Measurements from ENCODE around the gene KLK6.
A peak's percentile ranks its signal among the peaks of the same experiment; 100 is the strongest.
"Not testable (repeated sequence)": the region's sequence is repeated elsewhere in the genome, so short reads cannot be mapped to it uniquely, and the experiment has no call there.

The KLK6 gene

DNA sequence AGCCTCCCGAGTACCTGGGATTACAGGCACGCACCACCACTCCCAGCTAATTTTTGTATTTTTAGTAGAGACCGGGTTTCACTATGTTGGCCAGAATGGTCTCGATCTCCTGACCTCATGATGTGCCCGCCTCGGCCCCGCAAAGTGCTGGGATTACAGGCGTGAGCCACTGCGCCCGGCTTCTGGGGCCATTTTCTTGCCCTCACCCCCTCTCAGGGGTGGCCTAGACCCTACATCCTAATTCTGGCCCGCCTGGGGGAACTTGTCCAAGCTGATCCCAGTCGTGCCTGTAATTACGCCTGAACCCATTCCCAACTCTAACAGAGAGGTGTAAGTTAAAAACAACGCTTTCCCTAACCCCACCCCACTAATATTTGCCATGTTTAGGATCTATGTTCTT, 15.0 kb upstream of the KLK6 start:
- not testable (repeated sequence) for DNase-seq

DNA sequence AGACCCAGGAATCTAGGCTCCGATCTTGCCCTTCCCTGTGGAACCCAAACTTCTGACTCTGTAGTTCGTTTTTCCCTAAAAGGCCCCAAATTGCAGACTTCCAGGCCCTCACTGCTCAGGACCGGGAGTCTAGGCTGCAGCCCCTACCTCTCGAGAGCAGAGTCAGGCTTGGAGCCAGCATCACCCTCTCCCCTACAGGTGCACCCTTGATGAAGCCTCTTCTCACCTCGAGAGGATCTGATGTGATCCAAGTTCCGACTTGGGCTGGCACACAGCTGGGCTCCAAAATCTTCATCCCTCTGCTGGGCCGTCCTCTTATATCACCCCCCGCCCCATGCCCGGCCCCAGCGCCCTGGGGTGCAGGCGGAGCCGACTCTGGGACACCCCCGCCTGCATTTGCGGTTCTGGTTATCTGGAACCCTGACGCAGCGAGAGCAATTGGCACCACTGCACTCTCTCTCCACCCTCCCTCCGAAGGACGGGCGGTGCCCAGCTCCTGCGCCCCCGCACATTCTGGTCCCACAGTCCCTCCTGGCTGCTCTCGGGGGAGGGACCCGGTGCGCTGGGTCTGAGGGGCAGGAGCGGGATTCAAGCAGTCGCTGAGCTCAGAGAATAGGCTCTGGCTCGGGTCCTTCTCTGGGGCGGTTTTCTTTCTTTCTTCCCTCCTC, 14.4 kb upstream of the KLK6 start, which contains the start of gene KLK7:
KLK7 (minus strand) TSS at position 293 of the 668 bp plus-strand sequence. CDS start 1,518 bp downstream, outside the sequence.
- DNase-seq: peak; percentile 30

DNA sequence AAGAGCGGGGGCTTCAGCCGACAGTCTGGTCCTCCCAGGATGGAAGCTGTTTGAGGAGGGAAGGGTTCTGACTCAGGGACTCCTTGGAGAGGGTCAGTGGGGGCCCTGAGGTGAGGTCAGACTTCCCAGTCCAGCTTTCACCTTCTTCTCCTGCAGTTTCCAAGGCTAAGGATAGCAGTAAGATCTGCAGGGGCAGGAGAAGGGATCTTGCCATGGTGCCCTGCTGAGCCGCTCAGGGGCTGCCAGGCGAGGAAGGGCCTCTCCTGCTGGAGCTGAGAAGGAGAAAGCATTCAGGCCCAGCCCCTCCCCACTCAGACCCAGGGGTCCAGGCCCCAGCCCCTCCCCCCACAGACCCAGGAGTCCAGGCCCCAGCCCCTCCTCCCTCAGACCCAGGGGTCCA, 12.8 kb upstream of the KLK6 start:
- DNase-seq: no peak

DNA sequence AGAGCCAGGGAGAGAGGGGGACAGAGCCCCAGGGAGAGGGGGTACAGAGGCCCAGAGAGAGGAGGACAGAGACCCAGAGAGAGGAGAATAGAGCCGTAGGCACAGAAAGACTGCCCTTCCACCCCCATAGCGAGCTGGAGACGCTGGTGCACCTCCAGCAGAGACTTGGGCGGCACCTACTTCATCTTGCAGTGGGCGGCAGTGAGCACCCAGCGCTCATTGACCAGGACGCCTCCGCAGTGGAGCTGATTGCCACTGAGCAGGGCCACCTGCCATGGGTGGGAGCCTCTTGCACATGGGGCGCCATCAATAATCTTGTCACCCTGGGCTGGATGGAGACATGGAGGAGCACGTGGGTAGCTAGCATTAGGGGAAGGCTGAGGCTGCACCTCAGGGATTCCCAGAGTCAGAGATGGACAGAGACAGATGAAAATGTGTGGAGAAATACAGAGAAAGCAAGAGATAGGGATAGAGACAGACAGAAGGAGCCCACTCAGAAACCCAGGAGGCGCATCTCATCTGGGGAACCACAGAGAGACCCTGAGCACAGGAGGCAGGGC, 12.3 kb upstream of the KLK6 start:
- no peak for DNase-seq

DNA sequence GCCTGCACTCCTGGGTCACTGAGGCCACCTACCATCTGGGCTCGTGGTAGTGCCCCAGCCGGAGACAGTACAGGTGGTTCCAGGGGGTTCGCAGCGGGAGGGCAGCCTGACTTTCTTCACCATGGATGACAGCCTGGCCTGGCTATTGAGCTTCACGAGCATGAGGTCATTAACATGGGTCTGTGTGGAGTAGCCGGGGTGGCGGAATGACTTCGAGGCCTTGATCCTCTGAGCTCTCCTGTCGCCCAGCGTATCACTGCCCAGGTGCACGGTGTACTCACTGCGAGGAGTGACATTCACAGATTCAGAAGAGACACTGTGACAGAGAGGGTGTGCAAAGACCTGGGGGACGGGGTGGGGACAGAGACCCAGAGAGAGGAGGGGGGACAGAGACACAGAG, 10.8 kb upstream of the KLK6 start:
- no peak for DNase-seq

DNA sequence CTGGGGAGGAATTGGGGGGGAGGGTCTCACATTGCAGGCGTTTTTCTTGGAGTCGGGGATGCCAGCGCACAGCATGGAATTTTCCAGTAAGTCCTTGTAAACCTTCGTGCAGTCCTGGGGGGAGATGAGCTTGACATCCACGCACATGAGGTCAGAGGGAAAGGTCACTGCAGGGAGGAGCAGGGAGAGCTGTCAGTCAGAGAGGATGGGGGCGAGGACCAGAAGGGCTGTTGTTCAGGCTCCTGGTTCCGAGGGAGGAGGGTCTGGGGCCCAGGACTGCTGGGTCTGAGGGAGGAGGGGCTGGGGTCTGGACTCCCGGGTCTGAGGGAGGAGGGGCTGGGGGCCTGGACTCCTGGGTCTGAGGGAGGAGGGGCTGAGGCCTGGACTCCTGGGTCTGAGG, 10.4 kb upstream of the KLK6 start:
- no peak for DNase-seq

DNA sequence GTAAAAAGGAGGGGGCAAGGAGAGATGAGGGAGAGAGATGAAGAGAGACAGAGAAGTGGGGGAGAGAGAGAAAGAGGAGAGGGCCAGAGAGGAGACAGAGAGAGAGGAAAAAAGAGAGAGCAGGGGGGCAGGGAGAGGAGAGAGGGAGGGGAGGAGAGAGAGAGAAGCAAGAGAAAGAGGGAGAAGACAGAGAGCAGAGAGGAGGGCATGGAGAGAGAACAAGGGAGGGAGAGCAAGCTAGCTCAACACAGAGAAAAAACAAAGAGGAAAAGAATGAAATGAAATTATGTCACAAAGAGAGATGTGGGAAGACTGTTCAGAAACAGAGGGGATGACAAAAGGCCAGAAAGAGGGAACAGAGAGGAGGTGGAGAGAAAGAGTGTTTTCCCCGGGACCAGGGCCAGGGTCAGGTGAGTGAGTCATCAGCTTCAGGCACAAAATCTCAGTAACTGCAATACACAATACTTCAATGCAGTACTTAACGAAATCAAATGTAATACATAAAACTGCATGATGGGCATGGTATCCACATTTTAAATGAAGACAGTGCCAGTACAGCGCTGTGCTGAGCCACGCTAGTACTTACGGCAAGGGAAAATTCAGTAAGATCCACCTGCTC, 9.5 kb upstream of the KLK6 start:
- no peak for DNase-seq

DNA sequence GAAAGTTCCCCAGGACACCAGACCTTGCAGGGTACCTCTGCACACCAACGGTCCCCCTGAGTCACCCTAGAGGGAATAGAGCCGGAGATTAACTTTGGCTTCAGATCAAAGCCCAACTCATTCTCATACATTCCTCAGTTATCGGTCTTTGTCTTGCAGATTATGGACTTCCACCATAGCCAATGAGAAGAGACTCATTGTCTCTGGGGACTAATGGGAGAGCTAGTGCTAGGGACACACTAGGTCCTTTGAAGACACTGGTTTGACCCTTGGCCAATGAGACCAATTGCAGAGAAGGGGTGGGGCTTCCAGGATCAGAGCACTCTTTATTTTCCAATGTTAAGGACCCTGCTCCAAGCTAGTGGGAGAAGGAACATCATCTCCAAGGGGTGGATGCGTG, 8.2 kb upstream of the KLK6 start:
- no peak for DNase-seq

DNA sequence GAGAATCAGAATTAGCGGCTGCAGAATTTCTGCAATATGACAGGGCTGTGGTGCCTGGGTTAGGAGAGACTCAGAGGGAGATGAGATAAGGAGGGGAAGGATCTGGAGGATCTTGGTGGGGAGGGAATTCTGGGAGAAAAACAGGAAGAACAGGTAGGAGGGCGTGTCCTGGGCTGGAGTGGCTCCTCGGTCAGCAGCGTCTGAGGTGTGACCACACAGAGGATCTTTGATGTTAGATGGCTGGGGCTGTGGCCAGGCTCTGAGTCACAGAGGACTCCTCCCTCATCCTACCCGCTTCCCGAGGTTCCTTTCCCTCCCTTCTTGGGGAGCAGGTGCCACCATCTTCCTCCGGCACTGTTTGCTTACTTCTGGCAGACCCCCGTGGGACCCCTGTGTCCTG, 6.4 kb upstream of the KLK6 start:
- DNase-seq: no peak

DNA sequence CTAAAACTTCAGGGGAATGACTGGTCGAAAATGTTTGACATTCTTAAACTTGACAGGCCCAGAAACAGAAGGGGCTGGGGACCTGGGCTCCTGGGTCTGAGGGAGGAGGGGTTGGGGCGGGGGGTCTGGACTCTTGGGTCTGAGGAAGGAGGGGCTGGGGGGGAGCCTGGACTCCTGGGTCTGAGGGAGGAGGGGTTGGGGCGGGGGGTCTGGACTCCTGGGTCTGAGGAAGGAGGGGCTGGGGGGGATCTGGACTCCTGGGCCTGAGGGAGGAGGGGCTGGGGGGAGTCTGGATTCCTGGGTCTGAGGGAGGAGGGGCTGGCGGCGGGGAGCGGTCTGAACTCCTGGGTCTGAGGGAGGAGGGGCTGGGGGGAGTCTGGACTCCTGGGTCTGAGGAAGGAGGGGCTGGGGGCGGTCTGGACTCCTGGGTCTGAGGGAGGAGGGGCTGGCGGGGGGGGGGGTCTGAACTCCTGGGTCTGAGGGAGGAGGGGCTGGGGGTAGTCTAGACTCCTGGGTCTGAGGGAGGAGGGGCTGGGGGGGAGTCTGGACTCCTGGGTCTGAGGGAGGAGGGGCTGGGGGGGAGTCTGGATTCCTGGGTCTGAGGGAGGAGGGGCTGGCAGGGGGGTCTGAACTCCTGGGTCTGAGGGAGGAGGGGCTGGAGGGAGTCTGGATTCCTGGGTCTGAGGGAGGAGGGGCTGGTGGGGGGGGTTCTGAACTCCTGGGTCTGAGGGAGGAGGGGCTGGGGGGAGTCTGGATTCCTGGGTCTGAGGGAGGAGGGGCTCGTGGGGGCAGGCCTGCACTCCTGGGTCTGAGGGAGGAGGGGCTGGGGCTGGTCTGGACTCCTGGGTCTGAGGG, 5.5 kb upstream of the KLK6 start:
- no peak for DNase-seq

DNA sequence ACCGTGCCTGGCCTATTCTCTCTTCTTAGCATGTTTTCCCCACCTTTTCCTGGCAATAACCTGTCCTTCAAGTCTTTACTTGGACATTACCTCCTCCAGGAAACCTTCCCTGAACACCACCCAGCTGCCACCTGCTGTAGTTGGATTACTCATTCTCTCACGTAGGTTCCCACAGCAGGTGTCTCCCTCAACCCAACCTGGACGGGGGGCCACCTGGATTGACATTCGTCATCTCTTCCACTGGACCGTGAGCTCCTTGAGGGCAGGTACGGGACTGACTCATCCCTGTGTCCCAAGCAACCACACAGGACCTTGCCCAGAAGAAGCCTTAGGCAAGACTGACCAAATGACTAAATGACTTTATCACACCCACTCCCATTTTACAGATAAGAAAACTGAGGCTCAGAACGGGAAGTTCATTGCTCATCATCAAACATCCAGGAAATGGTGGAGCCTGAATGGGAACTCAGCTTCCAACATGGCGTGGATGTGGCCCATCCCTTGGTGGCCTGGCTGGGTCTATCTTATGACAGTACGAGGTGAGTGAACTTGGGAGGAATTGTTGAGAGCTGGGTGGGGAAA, 3.5 kb upstream of the KLK6 start:
- DNase-seq: no peak

DNA sequence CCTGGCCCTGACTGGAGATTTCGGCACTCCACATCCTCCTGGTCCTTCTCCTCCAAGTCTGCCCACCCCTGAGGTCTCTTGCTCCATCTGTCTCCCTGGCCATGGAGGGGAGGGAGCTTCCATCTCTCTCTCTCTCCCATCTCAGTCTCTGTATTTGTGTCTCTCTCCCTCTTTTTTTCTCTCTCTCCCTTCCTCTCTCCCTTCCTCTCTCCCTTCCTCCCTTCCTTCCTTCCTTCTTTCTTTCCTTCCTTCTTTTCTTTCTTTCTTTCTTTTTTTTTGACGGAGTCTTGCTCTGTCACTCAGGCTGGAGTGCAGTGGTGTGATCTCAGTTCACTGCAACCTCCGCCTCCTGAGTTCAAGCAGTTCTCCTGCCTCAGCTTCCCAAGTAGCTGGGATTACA, 419 bp upstream of the KLK6 start:
- not testable (repeated sequence) for DNase-seq

DNA sequence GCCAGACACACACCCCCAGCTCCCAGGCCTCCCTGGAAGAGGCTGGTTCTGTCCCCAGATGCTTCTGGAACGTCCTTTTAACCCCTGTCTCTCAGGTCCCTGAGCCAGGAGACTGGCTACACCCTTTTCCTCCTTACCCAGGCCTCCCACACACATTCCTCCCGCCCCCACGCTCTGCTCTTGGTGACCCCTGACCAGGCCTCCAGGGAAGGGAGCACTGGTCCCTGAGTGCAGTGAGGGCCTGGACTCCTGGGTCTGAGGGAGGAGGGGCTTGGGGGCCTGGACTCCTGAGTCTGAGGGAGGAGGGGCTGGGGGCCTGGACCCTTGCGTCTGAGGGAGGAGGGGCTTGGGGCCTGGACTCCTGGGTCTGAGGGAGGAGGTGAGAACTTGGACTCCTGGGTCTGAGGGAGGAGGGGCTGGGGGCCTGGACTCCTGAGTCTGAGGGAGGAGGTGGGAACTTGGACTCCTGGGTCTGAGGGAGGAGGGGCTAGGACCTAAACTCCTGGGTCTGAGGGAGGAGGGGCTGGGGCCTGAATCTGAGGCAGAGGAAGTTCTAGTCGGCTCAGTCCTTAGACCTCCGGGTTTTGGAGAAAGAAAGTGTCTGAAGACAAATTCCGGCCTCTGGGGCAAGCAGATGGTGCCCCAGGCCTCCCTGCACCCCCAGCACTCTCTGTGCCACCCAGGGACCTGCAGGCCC, 527 bp downstream of the KLK6 start:
- no peak for DNase-seq

DNA sequence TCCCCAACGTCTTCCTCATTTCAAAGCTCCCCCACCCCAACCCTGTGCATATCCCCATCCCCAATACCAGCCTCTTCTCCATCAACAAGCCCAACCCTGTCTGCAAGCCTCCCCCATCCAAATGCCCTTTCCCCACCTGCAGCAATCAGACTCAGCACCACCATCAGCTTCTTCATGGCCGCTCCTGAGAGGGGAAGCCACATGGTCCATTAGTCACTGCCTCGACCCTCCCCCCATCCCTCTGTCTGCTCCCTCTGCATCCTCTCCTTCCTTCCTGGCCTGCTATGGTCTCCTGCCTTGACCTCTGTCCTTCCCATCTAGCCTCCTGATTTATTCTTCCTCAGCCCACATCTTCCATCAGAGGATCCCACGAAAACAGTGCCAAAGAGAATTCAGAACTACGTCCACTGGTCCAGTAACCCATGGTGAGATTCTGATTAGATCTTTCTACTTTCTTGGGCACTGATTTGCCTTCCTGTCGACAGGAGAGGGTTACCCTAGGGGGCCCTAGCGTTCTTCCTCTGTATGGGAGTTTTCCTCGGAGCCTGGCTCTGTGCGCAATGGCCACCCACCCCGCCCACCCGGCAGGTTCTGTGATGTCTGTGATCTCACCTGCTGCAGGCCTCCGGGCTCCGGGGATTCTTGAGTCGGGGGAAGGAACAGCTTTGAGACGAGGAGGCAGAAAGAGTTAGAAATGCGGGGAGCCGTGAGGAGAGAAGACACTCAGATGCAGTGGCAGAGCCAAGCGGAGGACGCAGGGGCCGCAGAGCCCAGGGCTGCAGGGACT, 1.3 kb downstream of the KLK6 start:
- no peak for DNase-seq

DNA sequence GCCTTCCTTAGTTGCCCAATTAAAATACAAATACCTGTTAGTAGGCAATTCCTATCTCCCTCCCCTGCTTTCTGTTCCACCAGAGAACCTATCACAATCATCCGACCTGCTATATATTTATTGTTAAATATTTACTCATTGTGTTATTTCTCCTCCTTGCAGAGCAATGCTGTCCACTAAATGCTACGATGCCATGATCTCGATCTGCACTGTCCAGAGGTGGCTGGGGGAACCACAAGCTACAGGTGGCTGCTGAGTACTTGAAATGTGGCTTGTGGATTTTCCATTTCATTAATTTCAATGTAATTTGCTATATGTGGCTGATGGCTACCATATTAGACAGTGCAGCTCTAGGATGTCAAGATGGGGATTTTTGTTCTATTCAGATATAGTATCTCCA, 5.1 kb downstream of the KLK6 start:
- DNase-seq: no peak

DNA sequence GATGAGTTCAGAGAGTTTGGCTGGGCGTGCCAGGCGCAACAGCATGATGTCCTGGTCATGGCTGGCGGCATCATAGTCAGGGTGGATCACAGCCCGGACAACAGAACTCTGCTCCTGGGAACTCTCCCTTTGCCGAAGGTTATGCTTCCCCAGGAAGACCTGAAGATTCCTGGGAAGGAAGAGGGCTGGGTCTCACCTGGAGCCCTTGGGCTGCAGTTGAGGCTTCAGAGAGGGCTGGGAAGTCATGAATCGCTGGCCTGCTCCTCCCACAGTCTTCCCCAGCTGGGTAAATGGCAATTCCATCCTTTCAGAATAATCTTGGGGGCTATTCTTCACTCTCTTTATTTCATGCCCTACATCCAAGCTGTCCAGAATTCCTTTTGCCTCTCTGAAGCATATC, 6.0 kb downstream of the KLK6 start:
- no peak for DNase-seq

DNA sequence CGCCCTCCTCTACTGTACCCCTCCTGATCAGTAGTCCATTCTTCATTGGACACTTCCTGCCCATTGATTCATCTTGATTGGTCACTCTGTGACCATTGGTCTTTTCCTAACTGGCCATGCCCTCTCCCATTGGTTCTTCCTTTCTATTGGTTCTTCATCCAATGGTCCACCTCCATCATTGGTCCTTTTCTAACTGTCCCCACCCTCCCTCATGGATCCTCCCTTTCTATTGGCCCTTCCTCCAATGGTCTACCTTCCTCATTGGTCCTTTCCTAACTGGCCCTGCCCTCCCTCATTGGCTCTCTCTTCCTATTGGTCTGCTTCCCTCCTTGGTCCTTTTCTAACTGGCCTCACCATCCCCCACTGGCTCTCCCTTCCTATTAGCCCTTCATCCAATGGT, 7.1 kb downstream of the KLK6 start:
- DNase-seq: no peak

DNA sequence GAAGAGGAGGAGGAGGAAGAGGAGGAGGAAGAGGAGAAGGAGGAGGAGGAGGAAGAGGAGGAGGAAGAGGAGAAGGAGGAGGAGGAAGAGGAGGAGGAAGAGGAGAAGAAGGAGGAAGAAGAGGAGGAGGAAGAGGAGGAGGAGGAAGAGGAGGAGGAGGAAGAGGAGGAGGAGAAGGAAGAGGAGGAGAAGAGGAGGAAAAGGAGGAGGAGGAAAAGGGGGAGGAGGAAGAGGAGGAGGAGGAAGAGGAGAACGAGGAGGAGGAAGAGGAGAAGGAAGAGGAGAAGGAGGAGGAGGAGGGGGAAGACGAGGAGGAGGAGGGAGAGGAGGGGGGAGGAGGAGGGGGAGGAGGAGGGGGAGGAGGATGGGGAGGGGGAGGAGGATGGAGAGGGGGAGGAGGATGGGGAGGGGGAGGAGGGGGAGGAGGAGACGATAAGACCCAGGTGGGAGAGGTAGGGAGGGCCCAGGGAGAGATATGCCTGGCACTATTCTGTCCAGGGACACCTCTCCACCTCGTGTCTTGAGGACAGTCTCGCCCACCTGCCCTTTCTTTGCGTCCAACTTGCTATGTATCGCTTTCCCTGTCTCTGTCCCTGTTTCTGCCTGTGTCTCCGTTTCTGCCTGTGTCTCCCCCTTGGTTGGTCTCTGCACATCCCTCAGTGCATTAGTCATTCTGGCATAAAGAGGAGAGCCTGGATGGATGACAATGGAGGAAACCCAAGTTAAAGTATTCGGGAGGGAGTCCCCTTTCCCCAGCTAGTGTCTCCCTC, 9.5 kb downstream of the KLK6 start:
- no peak for DNase-seq

DNA sequence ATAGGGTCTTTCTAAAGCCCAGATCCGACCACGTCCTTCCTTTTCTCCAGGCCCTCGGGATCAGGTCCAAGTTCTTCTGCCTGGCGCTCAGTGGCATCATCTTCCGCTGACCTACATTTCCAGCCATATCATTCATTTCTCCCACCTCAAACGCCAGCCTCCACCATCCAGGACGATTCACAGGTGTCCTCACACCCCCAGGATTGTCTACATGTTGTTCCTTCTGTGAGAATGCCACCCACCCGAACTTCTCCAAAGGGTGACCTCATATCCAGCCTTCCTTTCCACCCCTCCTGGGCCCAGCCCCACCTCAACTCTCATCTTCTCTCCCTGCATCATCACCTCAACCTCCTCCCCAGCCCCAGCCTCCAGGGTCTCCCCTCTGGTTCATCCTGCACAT, 11.8 kb downstream of the KLK6 start:
- no peak for DNase-seq

DNA sequence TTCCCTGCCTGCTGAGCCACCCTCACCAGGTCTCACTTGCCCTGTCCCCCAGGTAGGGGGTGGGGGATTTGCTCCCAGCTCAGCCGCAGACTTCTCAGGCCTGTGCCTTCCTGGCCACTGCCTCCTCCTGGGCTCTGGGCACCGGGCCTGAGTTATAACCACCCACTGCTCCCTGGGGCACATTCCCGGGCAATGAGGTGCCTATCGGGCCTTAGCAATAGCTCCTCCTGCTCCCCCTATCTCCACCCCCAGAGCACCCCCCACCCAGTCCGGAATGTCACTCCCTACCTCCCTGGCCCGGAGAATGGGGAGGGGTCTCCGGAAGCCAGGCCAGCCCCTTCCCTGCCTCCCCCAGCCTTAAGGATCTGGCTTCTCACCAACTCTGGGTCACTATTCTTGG, 16.5 kb downstream of the KLK6 start, which contains the start of gene KLK5:
KLK5 (minus strand) TSS at position 129 of the 400 bp plus-strand sequence. CDS start 381 bp downstream, outside the sequence.
- no peak for DNase-seq

DNA sequence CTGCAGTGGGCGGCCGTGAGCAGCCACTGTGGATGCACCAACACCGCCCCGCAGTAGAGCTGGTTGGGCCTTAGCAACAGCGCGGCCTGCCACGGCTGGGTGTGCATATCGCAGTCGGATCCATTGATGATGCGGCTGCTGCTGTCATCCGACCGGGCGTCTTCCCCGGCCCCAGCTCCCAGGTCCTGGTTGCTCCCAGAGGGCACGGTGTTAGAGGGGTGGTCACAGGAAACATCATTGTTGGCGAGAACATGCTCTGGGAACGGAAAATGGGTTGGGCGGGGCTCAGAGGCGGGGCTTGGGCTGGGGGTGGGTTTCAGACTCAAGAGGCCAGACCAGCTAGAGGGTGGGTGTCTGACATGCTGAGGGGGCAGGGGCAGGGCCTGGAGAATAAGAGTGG, 19.5 kb downstream of the KLK6 start:
- no peak for DNase-seq

All from hematopoietic multipotent progenitor cell treated with erythropoietin and hydrocortisone succinate and interleukin-3 and kit ligand, for 4 days (in vitro differentiated cells).